HG02943 (cell line): ENCODE data around the gene TBX4.

Source experiments
- ATAC-seq: cut with Tn5 transposase; IDR thresholded peaks from one replicate; pipeline ENCODE4 v1.9.1; 2021; ENCODE audit warnings: mild to moderate bottlenecking, low read depth, moderate library complexity; ENCODE audit not compliant: unreplicated experiment

The TBX4 gene

DNA sequence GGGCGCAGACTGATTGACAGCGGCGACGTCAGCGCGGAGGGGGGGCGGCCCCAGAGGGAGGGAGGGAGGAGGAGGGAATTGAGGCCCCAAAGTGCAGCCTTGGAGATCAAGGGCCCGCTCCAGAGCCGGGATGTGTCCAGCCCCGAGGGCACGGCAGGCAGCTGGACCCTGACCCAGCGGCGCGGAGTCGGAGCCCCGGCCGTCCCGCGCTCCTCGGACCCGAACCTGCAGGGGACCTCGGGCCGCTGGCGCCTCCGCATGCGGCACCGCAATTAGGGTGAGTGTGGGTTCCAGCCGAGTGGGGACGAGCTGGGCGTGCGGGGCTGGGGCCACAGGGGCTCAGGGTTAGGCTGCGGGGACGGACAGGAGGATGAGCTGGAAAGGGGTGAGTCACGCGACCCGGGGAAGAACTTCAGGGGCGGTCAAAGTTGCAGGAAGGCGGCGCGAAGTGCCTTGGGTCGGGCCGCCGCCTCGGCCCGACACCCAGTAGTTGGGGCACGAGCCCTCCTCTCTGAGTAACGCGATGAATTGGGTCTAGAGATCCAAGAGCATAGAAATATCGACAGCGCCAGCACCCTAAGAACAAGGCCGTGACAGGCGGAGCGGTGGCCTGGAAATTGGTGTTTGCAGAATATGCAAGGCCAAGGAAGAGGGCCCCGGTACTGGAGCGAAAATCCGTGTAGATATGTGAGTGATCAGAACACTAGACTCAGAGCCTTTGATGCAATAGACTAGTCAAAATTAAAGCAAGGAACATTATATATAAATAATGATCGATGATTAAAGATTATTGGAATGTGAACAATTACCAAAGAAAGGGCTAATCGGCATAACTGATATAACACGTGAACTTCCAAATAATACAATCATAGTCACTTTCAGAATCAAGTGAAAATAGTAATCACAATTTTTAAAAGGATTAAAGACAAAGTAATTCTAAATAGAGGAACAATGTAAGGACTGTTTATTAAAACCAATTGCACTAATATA, at the start of gene TBX4:
TSS of gene TBX4 (plus strand) at position 122 of the 990 bp plus-strand sequence. CDS start 4,069 bp downstream, outside the sequence.
- no peak for ATAC-seq

DNA sequence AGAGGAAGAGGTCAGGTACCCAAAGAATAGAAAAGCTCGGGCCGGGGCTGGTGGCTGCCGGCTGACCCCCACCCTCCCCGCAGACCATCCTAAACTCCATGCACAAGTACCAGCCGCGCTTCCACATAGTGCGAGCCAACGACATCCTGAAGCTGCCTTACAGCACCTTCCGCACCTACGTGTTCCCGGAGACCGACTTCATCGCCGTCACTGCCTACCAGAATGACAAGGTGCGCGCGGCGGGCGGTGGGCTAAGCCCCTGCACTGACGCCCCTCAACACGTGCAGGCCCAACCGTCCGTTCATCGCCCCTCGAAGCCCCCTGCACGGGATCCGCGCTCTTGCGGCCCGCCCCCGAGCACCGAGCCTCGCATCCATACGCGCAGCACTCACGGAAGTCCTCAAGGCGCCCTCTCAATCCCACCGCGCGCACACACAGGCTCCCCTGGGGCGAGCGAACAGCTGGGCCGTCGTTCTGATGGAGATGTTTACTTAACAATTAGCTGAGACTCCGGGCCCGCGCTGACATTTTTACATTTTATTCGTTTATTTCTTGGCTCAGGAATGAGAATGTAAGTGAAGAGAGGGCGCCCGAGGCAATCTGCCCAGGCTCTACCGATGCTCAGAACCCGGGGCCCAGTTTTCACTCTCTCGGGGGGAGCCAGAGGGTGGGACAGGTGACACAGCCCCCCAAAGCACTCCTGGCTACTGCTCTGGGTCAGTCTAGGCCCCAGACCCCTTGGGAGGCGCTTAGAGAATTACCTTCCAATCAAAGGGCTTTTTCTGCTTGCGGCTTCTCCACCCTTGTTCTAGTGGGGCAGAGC, 49.0 kb upstream of the TBX4 start:
- no peak for ATAC-seq

DNA sequence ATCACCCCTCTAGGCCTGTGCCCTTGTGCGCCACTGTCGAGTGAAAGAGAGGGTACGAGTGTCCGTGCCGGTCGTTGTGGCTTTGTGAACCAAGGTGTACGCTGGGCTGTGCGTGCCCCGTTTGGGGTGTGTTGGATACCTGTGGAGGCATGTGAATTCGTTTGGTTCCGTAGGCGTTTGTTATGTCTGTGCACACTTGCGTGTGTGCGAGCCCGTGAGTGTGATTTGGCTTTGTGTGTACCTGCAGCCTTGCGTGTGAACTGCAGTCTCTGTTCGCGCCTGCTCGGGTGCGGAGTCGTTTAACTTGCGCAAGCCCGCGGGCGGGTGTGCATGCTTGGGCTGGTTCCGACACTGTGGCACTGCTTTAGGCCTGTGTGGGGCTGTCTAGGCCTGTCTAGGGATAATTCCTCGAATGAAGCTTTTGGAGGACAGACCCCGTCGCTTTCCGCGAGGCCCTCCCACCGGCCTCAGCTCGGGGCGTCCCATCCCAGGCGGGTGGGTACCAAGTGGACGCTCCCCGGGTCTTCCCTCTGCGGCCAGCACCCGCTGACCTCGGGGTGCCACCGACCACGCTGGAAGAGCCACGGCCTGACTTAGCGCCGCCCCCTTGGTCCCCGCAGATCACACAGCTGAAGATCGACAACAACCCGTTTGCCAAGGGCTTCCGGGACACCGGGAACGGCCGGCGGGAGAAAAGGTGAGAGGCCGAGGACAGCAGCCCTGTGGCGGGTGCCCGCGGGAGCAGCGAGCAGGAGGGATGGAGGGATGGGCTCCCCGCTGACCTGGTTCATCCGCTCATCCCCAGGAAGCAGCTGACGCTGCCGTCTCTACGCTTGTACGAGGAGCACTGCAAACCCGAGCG, 48.2 kb upstream of the TBX4 start:
- ATAC-seq: no peak

DNA sequence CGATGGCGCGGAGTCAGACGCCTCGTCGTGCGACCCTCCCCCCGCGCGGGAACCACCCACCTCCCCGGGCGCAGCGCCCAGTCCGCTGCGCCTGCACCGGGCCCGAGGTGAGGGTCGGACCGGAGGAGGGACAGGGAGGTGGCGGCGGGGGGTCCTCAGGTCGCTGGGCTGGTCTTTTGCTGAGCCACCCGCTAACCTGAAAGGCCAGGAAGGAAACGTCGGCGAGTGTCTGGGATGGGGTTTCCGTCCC, 47.6 kb upstream of the TBX4 start:
- ATAC-seq: no peak

DNA sequence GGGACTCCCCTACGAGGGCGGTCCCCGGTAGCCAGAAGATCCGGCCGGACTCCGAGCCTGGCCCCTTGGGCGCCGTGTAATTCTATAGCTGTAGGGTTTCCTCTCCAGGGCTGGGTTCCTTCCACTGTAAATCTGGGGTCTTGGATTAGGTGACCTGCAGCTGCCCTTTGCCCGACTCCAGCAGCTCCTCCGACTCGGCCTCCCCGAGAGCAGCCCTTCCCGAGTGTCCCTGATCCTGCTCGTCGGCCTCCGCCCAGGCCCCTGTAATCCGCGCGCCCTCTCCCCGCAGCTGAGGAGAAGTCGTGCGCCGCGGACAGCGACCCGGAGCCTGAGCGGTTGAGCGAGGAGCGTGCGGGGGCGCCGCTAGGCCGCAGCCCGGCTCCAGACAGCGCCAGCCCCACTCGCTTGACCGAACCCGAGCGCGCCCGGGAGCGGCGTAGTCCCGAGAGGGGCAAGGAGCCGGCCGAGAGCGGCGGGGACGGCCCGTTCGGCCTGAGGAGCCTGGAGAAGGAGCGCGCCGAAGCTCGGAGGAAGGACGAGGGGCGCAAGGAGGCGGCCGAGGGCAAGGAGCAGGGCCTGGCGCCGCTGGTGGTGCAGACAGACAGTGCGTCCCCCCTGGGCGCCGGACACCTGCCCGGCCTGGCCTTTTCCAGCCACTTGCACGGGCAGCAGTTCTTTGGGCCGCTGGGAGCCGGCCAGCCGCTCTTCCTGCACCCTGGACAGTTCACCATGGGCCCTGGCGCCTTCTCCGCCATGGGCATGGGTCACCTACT, 47.1 kb upstream of the TBX4 start:
- no peak for ATAC-seq

DNA sequence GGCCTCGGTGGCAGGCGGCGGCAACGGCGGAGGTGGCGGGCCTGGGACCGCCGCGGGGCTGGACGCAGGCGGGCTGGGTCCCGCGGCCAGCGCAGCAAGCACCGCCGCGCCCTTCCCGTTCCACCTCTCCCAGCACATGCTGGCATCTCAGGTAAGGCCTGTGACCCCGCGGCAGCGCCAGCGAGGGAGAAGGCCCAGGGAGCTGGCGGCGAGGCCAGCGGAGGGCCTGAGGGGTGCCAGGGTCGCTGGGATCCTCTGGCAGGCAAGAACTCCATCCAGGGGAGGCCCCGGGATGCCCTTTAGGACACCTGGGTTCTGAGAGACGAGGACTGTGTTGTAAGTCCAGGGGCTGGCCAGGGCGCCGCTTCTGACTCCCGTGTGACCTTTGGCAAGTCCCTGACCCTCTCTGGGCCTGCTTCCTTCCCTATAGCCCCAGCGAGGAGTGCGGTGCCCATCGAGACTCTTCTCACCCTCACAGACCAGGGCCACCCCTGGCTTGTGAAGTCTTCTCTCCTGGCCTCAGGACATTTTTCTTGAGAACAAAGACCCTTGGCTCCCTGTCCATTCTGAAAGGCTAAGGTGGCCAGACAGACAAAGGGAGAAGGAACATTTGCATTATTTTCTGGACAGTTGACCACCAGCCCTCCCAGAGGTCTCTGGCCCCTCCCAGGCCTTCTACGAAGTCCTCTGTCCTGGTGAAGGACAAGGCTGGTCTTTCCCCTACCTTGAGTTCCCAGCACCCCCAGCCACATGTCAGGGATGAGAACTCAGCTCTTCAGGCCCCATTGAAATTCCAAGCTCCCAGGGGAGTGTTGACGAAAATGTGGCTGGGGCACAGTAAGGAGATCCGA, 46.3 kb upstream of the TBX4 start:
- ATAC-seq: no peak

DNA sequence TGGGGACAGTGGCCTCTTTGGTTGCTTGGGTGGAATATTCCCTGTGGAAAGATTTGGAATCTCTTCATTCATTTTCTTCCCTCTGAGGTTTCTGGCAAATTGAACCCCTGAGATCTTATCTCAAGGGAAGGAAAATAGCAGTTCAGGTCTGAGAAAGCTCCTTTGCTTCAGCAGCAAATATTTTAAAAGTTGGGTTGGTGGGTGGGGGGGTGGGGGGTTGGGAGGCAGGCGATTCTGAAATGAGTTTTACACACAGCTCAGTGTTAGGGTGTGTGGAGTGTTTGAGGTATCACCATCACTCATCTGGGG, 45.7 kb upstream of the TBX4 start:
- no peak for ATAC-seq

DNA sequence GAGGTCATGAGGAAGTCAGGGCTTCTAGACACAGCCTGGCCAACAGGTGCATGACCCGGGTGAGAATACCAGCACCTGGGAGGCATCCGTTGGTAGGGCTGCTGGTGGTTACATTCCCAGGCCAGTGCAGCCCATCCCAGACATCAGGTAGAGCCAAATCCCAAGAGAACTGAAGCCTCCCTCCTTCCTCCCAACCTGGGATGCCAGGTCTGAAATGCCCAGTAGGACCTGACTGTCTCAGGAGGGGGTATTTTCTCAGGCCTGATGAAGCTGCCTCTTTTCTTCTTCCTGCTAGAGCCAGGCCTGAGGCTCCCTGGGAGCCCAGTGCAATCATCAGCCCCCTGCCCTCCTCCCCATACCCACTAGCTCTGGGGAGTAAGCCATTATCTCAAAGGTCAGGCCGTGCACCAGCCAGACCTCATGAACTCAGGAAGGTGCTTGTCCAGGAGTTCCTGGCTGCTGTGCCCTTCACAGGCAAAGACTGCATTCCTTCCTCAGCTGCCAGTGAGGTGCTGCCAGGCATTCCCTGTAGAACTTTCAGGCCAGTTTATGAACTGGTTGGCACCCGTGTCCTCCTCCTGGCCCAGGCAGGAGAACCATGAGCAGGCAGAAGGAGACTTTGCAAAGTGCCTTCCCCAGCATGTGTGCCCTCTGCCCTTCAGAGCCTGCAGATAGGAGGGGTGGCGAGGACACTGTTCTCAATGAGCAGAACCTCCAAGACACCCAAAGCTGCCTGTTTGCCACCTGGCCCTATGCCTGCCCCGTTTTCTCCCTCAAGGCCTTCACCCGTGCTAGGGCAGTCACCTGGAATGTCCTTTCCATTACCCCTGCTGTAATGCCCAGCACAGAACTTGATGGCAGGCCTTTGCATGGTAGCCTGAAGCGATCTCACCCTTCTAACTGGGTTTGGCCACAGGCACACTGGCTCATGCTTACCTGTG, 45.0 kb upstream of the TBX4 start:
- ATAC-seq: no peak

DNA sequence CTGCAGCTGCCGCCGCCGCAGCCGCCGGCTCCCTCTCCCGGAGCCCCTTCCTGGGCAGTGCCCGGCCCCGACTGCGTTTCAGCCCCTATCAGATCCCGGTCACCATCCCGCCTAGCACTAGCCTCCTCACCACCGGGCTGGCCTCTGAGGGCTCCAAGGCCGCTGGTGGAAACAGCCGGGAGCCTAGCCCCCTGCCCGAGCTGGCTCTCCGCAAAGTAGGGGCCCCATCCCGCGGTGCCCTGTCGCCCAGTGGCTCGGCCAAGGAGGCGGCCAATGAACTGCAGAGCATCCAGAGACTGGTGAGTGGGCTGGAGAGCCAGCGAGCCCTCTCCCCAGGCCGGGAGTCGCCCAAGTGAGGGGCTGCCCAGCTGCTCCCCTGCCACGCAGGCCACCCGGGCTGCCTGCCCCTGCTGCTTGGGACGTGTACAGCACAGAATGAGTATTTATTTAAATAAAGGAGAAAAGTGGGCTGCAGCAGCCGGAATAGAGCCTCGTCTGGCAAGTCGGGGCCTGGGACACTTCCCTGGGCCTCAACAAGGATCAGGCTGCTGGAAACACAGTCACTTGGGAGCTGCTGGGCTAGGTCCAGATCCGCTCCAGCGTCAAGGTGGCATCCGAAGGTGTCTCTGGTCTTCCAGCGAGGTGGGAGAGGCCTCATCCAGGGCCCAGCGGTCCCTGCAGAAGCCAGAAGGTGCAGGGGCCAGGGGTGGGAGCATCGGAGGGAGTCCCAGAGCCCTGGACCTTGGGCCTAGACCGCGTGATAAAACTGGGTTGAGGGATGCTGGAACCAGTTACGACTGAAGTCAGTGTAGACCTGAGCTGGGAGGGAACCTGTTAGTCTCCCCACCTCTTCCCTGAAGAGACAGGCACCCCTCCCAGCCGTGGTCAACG, 43.8 kb upstream of the TBX4 start:
- no peak for ATAC-seq

DNA sequence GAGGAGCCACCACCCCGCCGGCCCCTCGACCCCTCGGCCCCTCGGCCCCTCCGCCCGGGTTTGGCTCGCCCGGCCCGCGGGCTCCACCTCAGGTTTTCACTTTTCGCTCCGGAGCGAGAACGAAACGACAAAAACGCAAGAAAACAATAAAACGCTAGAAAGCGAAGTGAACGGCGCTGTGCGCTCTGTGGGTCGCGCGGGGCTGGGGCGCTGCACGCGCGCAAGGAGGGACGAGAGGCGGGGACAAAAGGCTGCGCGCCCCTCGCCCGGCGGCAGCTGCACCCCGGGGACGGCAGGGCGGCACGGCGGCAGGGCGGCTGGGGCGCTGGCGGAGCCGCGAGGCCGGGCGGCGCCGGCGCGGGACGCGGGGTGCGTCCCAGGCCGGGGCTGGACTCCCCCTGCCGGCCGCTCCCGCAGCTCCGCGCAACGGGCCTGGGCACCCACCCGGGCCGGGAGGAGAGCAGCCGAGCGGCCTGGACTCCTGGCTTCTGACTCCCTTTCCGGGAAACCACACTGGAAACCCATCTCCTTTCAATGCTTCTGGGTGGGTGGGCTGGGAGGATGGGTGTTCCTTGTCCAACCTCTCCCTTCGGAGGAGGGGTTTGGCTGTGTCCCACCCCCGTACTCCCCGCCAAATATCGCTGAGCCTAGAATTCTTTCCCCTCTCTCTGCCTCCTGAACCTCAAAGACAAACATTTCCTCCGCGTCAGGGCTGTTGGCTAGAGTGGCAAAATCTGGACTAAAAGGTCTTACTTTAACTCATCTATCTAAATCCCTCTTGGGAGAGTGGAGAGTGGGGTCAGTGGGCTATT, 42.7 kb upstream of the TBX4 start:
- no peak for ATAC-seq

DNA sequence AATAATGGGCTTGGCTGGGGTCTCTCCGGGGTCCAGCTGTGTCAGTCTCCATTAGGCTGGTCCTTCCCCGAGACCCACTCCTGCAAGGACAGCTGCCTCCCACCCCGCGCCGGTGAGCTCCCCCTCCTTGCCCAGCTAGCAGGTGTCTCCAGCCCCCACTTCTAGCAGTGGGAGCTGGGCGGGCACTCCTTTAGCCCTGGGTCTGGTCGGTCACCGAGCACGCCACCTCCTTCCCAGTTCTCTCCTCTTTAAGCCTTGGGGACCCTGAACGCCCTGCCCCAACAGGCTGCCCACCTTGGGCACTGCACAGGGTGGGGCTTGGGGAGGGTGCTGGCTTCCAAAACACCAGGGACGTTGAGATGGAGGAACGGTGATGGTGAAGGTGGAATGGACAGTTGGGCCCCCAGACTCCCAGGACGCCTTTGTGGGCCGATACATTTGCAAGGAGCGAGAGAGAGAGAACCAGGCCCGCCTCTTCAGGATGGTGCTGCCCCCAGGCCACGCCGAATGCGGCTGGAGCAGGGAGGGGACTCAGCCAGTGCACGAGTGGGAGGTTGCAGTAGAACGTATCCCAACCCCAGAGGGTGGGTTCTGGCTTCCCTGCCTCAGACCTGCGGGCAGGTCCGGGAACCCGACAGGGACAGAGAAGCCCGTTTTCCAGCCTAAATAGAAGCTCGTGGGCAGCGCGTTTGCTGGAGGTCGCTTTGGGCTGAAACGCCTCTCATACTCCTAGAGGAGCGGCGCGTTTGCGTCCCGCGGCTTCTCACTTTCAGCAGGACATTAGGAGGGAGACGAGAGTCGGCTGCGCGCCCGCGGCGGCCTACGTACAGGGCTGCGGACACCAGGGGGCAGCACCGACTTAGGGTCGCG, 41.8 kb upstream of the TBX4 start:
- no peak for ATAC-seq

DNA sequence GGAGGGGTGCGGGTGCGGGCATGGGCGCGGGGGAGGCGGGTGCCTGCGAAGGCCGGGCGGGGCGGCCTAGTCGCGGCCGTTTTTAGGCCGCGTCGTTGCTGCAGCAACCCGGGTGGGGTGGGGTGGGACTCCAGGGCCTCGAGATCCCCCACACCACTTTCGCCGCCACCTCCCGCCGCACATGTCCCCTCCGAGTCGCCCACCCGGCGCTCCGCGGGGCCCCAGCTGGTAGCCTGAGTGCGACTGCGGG, 41.3 kb upstream of the TBX4 start:
- no peak for ATAC-seq

DNA sequence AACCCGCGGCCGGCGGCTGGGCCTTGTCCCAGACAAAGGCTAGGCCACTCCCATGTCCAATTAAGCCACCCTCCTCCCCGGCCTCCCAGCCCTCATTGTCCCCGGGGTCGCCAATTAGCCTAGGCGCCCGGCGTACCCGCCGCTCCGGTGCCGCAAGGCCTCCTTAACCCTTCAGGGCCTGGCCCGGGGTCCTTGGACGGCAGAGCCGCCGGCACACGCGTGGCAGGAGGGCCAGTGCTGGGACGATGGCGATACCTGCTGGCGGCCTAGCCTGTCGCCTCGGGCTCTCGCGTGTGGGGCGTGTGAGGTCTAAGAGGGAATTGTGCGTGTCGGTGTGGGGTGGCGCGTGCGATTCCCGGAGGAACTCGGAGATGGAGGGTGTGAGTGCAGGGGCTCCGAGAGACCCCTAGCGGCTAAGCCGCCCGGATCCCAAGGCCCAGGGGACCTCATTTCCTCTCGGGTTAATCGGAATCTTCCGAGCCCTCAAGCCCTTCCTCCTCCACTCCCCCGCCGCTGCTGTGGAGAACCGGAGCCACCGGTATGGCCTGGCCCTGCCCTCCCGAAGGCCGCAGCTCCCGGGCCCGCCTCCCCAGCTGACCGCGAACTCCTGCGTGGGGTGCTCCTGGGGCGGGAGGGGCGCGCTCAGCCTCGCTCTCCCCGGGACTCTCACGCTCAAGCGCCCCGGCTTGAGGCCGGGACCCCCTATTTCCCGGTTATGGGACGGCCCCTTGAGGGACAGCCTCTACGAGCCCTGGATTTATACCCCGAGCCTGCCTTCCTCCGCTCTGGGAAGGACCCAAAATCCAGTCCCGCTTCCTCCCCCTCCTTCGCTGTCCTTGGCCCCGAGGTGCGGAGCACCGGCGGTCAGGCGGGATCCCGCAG, 40.7 kb upstream of the TBX4 start:
- no peak for ATAC-seq

DNA sequence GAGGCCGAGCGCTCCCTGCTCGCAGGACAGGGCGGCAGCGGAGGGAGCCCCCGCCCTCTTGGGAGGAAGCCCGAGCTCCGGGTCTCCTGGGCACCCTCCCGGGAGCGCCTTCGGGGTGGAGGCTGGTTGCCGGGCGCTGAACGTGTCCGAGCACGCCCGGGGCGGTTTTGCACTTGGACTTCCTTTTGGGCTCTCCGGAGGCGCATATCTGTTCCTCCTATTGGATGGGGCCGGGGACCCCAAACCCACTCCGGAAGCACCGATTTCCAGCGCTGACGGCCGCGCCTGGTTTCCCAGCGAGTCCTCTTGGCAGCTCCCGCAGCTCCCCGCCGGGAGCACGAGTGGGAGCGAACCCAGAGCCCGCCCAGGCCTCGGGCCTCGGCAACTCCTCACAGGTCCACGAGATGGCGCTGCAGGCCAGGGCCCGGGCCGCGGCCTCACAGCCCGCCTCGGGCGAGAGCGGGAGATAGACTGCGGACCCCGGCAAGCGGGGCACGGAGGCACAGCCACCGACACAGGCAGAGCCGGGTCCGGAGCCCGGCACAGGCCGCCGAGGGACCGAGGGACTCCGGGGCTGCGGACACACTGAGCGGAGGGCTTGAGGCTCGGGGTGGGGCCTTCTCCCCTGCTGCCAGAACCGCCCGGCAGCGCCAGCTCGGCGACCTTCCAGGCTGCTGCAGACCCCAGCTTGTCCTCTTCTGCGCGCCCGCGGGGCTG, 39.9 kb upstream of the TBX4 start:
- peak; percentile 53 for ATAC-seq
